ENCODE results near the gene LRPAP1.
"Not testable (repeated sequence)": the region's sequence is repeated elsewhere in the genome, so short reads cannot be mapped to it uniquely, and the experiment has no call there.

The LRPAP1 gene

GRCh38 chr4:3517731-3518510, 14.3 kb downstream of the LRPAP1 start:
- no peak for DNase-seq

- DNase-seq = no peak
Measured at GRCh38 chr4:3516836-3517730, 15.1 kb downstream of the LRPAP1 start.

- DNase-seq = no peak
Measured at GRCh38 chr4:3516061-3516835, 16.0 kb downstream of the LRPAP1 start.

- no peak for DNase-seq
Measured at GRCh38 chr4:3515646-3516045, 16.6 kb downstream of the LRPAP1 start.

- DNase-seq = no peak
Measured at GRCh38 chr4:3514806-3515501, 17.3 kb downstream of the LRPAP1 start.

- no peak for DNase-seq
Measured at GRCh38 chr4:3514221-3514780, 17.9 kb downstream of the LRPAP1 start.

GRCh38 chr4:3513807-3514206, 18.4 kb downstream of the LRPAP1 start:
- DNase-seq = no peak

GRCh38 chr4:3512719-3513118, 19.5 kb downstream of the LRPAP1 start:
- DNase-seq = no peak

GRCh38 chr4:3512279-3512678, 19.9 kb downstream of the LRPAP1 start:
- no peak for DNase-seq

GRCh38 chr4:3511601-3512000, 20.6 kb downstream of the LRPAP1 start:
- not testable (repeated sequence) for DNase-seq

GRCh38 chr4:3511187-3511586, 21.0 kb downstream of the LRPAP1 start:
- DNase-seq = no peak

- DNase-seq = no peak
Measured at GRCh38 chr4:3510481-3510880, 21.7 kb downstream of the LRPAP1 start.

- no peak for DNase-seq
Measured at GRCh38 chr4:3508542-3508941, 23.7 kb downstream of the LRPAP1 start.

- no peak for DNase-seq
Measured at GRCh38 chr4:3505231-3505630, 27.0 kb downstream of the LRPAP1 start.

- no peak for DNase-seq
Measured at GRCh38 chr4:3502941-3503936, 29.0 kb downstream of the LRPAP1 start.

GRCh38 chr4:3501825-3502425, 30.3 kb downstream of the LRPAP1 start:
- no peak for DNase-seq

- no peak for DNase-seq
Measured at GRCh38 chr4:3501126-3501824, 30.9 kb downstream of the LRPAP1 start.

GRCh38 chr4:3500634-3501101, 31.6 kb downstream of the LRPAP1 start:
- DNase-seq = no peak

- DNase-seq = no peak
Measured at GRCh38 chr4:3500111-3500510, 32.1 kb downstream of the LRPAP1 start.

- DNase-seq = no peak
Measured at GRCh38 chr4:3499710-3500109, 32.5 kb downstream of the LRPAP1 start.
